22Rv1 (cell line): Measurements from ENCODE around the gene PDE4DIP.
"Not testable (repeated sequence)": the region's sequence is repeated elsewhere in the genome, so short reads cannot be mapped to it uniquely, and the experiment has no call there.

ENCODE experiments used
- ZFX ChIP-seq: fragments of 450-650 bp; IDR thresholded peaks from 2 replicates; pipeline ENCODE4 v1.6.1; 2017; ENCODE audit warnings: antibody characterized with exemption, borderline replicate concordance
- TF ChIP-seq, protein P1 (sequence below): fragments of 450-650 bp; IDR thresholded peaks from 2 replicates; pipeline ENCODE4 v1.5.1; 2017; ENCODE audit warnings: mild to moderate bottlenecking

DNA sequence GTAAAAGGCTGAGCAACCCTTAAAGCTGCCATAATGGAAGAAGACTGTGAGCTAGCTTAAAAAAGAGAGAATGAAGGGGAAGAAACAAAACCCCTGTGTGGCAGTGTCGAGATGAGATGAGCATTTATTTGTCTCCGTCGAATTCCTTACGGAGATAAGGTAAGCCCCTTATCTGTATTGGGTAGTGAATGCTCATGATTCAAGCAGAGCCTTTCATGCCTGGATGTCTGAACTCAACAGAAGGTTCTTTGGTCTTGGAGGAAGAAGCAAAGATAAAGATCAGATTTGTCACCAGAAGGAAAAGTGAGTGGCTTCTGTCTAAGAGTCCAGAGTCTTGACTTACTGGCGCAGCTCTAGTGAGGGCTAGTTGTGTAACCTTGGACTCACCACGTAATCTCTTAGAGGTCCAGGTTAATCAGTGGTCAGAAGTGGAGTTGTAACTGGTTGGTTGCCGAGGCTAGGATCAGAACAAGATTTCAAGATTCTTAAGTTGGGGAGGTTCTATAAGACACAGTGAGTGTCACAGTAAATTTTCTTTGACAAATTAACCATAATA lies 146.1 kb downstream of the PDE4DIP start:
- TF ChIP-seq, protein P1, sequence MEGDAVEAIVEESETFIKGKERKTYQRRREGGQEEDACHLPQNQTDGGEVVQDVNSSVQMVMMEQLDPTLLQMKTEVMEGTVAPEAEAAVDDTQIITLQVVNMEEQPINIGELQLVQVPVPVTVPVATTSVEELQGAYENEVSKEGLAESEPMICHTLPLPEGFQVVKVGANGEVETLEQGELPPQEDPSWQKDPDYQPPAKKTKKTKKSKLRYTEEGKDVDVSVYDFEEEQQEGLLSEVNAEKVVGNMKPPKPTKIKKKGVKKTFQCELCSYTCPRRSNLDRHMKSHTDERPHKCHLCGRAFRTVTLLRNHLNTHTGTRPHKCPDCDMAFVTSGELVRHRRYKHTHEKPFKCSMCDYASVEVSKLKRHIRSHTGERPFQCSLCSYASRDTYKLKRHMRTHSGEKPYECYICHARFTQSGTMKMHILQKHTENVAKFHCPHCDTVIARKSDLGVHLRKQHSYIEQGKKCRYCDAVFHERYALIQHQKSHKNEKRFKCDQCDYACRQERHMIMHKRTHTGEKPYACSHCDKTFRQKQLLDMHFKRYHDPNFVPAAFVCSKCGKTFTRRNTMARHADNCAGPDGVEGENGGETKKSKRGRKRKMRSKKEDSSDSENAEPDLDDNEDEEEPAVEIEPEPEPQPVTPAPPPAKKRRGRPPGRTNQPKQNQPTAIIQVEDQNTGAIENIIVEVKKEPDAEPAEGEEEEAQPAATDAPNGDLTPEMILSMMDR = not testable (repeated sequence)
- not testable (repeated sequence) for TF ChIP-seq ZFX
